HG03439 (cell line): ENCODE results near the gene PLEKHA7.
"Not testable (repeated sequence)": the region's sequence is repeated elsewhere in the genome, so short reads cannot be mapped to it uniquely, and the experiment has no call there.

Experiments used
- ATAC-seq: cut with Tn5 transposase; IDR thresholded peaks from one replicate; pipeline ENCODE4 v1.9.1; 2021; ENCODE audit warnings: mild to moderate bottlenecking, moderate library complexity; ENCODE audit not compliant: unreplicated experiment

PLEKHA7 gene

GRCh38 chr11:16977136-16977993 is 36.8 kb downstream of the PLEKHA7 start:
- ATAC-seq: no peak

- no peak for ATAC-seq
These were observed 37.8 kb downstream of the PLEKHA7 start for GRCh38 chr11:16976379-16976778.

GRCh38 chr11:16975906-16976305 is 38.3 kb downstream of the PLEKHA7 start:
- ATAC-seq: no peak

GRCh38 chr11:16973338-16973964 is 40.8 kb downstream of the PLEKHA7 start:
- no peak for ATAC-seq

- no peak for ATAC-seq
These were observed 44.9 kb downstream of the PLEKHA7 start for GRCh38 chr11:16969010-16969999.

GRCh38 chr11:16968196-16968595 is 46.0 kb downstream of the PLEKHA7 start:
- no peak for ATAC-seq

GRCh38 chr11:16966930-16967671 is 47.1 kb downstream of the PLEKHA7 start:
- ATAC-seq: no peak

- no peak for ATAC-seq
These were observed 49.7 kb downstream of the PLEKHA7 start for GRCh38 chr11:16964501-16964900.

- ATAC-seq: no peak
These were observed 50.8 kb downstream of the PLEKHA7 start for GRCh38 chr11:16963316-16963876.

GRCh38 chr11:16962589-16962988 is 51.6 kb downstream of the PLEKHA7 start:
- ATAC-seq: not testable (repeated sequence)

- no peak for ATAC-seq
These were observed 52.1 kb downstream of the PLEKHA7 start for GRCh38 chr11:16962146-16962545.

GRCh38 chr11:16960250-16960649 is 54.0 kb downstream of the PLEKHA7 start:
- ATAC-seq: no peak

GRCh38 chr11:16959602-16960001 is 54.6 kb downstream of the PLEKHA7 start:
- ATAC-seq: no peak

- ATAC-seq: no peak
These were observed 55.4 kb downstream of the PLEKHA7 start for GRCh38 chr11:16958833-16959232.

GRCh38 chr11:16956538-16957153 is 57.6 kb downstream of the PLEKHA7 start:
- no peak for ATAC-seq

GRCh38 chr11:16953663-16954062 is 60.6 kb downstream of the PLEKHA7 start:
- no peak for ATAC-seq

- ATAC-seq: peak; percentile 79
These were observed 67.5 kb downstream of the PLEKHA7 start for GRCh38 chr11:16946477-16947282.

- ATAC-seq: peak; percentile 69
These were observed 68.3 kb downstream of the PLEKHA7 start for GRCh38 chr11:16945671-16946469.
